Fibroblast of peridontal ligament (primary cell): ENCODE data around the gene RNF223.

ENCODE experiments used
- DNase-seq: peaks from one replicate; pipeline ENCODE4 v3.0.0-alpha.2; 2010; ENCODE audit errors: extremely low read depth

RNF223 gene

DNA sequence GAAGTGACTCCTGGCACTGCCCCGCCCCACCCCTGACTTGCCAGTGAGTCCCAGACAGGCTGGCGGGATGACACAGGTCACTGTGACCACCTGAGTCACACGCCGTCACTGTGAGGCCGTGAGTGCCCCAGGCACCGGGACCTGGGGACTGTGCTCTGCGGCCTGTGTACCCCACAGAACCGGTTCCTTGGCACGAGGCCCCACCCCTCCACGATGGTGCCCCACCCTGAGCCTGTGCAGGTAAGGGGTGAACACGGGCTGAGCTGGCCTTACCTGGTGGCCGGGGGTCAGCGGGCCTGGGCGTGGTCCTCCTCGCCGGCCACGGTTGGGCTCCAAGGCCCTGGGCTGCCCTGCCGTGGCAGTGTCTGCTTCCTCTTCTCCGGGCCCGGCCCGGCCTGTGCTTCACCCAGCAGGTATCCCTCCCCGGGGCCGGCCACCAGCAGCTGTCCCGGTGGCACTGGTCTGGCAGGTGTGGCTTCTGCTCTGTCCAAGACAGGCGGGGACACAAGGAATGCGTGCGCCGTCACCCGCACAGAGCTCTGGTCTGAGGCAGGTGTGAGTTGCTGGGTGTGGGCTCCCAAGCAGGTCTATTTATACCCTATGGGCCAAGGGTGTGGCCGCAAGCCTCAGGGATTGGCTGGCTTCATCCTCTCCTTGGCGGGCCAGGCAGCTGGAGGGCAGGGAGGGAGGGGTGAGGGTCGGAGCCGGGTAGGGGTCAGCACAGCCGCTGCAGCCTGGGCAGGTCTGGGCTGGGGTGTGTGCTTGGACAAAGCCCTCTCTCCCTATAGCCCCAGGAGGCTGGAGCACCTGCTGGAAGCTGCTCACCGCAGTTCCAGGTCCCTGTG lies at the start of gene RNF223:
TSS of gene RNF223 (minus strand) at position 564 of the 845 bp plus-strand sequence. CDS start 1,740 bp downstream, outside the sequence.
- DNase-seq = no peak

DNA sequence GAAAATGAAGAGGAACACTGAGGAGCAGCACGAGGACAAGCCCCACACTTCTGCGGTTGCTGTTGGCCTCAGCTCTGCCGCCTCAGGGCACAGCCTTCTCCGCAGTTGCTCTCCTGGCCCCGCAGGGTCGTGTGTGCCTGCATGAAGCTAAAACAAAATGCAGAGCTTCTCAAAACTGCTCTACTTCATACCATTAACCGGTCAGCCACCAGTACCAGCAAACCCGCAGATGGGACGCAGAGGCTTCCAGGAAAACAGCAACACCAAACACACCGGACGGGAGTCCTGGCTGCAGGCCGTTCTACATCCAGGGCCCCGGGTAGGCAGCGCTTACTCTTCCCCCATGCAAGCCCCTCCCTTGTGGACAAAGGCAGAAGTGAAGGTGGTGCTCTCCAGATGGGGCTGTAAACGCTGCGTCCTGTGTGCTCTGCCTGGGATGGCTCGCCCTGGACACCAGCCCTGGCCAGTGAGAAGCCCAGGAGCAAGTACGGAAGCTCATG lies 48.9 kb upstream of the RNF223 start:
- no peak for DNase-seq

DNA sequence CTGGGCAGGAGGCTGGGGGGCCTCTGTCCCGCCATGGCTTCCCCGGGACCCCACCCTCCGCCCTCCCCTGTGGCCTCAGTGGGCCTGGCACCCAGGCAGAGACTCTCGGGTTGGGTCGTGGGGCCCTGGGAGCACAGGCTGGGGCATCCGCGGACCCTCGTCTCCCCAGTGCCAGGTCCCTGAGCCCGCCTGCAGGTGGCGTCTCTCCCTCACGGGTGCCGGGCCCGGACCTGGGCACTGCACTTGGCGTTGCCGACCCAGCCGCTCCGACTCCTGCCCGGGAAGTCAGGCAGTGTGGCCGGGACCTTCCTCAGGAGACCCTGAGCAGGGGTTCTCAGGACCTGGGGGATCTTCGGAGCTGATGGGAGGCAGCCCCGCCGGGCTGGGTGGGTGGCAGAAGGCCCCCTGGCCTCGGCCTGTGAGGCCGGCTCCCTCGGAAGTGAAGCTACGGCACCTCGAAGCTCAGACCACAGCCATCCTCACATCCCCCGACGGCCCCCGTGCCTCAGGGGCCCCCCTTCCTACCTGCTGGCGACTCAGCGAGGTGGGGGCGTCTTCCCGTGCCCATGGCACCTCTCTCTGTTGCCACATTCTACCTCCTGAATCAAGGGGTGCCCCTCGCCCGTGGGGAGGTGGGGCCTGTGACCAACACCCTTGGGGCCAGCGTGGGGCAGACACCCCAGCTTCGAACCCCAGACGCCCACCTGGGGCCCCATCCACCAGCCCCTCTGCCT lies 48.1 kb upstream of the RNF223 start:
- peak; percentile 60 for DNase-seq

DNA sequence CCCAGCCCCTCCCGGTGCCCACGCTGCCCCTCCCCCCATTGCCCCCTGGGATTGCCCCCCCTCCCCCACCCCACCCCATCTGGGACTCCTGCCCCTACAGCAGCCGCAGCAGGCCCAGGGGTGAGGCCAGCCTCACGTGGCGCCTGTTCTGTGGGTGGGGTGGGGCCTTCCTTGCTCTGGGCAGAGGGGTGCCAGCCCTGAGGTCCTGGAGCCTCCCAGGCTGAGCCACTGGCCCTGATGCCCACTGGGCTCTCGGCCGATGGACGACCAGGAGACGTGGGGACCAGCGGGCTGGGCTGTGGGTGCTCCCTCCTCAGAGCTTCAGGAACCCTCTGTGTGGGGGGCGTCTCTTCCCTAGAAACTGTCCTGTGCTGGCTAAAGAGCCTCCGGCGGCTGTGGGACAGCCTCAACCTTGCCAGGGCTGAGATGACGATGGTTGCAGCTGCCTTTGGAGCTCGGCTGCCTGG lies 47.5 kb upstream of the RNF223 start:
- DNase-seq = no peak

DNA sequence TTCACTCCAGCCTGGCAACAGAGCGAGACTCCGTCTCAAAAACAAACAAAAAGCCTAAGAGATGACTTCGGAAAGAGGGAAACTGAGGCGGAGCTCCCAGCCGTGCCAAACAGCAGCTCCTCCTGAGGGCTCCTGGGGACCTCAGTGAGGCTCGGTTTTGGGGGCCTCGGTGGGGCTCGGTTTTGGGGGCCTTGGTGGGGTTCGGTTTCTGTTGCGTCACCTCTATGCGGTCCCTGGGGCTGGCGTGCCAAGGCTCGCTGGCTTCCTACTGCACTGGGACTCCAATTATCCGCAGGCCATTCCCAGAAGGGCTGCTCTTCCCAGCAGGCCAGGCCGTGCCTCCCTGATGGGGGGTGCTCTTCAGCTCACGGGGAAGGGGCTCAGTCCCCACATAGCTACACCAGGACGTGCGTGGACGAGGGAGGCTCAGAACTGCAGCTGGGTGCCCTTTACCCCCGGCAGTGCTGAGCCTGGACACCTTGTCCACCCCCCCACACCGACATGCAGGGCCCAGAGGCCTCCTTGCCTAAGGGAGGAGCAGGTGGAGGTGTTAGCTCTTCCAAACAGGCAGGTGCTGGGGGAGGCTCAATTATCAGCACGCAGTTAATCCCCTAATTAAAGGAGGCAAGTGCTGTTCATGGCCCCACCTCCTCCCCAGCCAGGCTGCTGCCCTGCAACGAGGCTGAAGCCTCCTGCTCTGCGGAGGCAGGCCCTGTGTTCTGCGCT lies 46.9 kb upstream of the RNF223 start:
- DNase-seq = no peak

DNA sequence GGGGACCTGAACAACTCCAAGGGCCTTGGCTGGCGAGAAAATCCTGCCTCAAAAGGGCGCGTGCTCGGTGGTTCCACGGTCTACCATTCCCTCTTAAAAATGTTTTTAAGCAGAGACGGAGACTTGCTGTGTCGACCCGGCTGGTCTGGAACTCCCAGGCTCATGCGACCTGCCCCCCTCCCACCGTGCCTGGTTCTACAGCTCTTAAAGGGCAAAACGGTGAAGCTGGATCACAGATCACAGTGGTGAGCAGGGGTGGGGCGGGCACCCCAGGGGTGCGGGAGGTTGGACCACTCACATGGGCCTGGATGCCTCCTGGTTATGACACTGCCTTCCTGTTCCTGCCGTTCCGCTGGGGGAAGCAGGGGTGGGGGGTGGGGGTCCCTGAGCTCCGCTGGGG lies 46.0 kb upstream of the RNF223 start:
- no peak for DNase-seq

DNA sequence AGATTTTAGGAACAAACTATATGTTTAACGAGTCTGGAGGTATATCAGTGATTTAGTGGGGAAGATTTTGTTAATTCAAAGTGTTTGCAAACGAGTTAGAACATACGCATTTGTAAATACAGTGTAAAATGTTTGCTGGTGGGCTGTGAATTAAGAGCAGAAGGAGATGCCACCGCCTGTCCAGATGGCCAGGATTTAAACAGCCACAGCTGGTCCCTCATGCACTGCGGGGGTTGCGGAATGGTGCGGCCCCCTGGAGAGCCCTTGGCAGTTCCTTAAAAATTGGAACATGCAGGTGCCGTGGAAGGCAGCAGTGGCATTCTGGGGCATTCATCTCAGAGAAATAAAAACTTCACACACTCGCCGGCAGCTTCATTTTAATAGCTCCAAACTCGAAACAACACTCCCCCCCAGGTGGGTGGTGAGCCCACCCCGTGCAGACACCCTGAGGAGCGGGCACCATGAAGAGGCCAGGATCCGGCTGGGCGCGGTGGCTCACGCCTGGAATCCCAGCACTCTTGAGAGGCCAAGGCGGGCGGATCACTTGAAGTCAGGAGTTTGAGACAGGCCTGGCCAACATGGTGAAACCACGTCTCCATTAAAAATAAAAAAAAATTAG lies 45.3 kb upstream of the RNF223 start:
- no peak for DNase-seq

DNA sequence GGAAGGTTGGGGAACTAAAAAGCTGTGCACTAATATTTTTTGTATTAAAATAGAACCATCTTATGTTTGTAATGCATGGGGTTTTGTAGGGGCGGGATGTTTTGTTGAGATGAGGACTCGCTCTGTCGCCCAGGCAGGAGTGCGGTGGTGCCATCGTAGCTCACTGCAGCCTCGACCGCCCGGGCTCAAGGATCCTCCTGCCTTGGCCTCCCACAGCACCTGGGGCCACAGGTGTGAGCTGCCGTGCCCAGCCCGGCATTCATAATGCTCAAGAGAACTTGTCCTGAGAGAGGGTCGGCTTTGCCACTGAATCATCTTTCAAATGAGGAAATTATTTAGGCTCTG lies 44.7 kb upstream of the RNF223 start:
- DNase-seq = no peak

DNA sequence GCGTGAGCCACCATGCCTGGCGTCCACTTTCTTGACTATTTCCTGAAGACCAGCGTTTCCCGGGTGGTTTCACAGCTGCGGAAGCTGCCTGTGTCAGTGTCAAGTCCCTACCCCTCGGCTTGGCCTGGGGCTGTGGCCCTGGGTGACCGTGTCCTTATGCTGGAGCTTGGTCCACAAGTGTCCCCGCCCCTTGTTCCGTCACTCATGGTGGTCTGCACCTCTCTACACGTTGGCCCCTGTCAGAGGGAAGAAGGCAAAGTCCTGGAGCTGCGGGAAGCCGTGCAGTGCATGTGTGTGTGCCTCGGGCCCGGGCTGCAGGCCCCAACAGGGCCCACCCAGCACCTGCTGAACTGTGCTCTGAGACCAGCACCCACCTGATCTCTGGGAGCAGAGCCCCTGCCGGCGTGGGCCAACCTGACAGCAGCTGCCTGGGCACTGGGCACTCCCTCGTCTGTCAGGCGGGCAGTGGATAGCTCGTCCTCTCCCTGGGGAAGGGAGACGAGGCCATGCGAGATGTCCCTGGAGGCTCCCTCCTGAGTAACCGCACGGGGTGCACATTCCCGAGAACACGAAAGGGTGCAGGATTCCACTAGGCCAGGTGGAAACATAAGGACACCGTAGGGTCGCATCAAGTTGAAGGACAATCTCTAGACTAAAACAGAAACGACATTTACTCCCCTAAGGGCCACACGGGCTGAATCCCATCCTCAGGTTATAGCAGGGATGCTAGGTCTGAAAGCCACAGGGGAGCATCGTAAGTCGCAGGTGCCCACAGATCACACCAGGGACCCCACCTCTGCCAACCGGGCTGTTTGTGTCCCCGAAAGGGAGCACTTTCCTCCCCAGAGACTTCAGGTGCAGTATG lies 44.1 kb upstream of the RNF223 start:
- DNase-seq = no peak

DNA sequence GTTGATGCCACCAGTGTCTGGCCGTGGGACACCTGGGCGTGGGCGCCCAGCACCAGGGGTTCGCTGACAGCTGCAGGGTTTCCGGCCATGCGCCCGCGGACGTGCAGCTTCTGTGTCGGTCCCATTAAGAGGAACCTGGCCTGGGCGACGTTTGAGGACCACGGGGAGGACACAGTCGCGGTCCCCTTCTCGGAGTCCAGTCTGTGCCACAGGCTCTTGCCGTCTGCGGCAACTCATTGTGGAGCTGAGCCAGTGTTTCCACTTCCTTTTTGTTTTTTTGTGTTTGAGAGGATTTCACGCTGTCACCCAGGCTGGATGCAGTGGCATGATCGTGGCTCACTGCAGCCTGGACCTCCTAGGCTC lies 43.3 kb upstream of the RNF223 start:
- DNase-seq = no peak

DNA sequence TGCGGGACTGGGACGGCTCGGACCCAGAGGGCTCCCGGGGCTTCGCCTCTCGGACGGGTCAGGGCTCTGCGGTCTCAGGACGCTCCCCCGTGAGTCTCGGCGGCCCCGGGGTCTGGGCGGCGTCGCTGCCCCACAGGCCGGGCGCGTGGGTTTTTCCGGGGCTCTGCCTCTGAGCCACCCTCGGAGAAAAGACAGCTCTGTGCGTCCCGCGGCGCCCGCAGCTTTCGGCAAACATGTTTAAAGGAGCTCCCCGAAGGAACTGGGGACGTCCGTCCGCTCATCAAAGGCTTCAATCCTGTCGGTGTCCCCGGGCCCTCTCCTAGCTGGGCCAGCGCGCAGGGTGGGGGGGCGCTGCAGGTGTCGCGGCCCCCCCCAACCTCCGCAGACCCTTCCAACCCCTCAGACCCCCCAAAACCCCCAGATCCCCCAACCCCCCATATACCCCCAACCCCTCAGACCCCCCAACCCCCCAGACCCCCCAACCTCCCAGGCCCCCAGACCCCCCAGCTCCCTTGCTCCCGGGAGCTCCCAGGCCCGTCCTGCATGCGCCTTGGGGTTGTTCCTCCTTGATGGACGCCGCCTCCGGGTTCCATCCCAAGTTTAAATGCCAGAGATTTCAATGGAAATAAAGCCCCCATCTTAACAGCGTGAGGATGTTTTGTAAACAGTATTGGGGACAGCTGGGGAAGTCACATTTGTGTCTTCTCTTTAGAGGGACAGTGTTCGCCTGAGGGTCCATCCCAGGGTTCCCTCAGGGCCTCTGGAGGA lies 42.8 kb upstream of the RNF223 start:
- no peak for DNase-seq

DNA sequence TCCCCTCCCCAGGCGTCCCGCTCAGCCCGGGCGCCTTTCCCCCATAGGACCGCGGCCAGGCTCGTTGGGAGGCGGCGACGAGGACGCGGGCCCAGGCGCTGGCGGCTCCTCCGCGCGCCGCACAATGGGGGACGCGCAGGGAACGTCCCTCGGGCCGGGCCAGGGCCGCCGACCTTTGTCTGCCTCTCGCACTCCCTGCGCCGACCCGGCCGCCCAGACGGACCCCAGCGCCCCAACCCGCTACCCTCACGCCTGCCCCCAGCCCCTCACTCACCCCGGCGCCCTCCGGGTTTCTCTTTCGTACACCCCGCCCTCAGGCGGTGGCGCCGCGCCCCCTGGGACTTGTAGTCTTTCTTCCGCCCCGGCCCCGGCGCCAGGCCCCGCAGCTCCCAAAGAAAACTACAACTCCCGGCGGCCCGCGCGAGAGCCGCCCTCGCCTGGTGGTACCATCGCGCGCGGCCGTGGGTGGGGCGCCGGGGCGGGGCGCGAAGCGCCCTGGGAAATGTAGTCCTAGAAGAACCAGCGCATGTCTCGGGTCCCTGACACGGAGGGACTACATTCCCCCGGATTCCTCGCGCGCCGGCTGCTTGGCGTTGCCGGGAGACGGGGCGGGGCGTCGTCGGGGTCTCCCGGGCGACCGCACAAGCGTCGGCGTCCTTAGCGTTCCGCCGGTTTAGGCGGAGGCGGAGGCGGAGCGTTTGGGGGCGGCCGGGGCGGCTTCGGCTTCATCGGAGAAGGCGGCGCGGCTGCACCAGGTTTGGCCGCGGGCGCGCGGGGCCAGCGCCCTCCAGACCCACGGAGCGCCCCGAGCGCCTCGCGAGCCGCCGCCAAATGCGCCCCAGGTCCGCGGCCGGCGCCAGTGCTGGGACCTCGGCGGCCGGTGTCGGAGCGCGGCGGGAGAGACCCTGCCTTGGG lies 41.9 kb upstream of the RNF223 start, which contains the start of gene C1orf159:
TSS of gene C1orf159 (minus strand) at position 304 of the 915 bp plus-strand sequence. CDS start 24,546 bp downstream, outside the sequence.
- peak; percentile 95 for DNase-seq

DNA sequence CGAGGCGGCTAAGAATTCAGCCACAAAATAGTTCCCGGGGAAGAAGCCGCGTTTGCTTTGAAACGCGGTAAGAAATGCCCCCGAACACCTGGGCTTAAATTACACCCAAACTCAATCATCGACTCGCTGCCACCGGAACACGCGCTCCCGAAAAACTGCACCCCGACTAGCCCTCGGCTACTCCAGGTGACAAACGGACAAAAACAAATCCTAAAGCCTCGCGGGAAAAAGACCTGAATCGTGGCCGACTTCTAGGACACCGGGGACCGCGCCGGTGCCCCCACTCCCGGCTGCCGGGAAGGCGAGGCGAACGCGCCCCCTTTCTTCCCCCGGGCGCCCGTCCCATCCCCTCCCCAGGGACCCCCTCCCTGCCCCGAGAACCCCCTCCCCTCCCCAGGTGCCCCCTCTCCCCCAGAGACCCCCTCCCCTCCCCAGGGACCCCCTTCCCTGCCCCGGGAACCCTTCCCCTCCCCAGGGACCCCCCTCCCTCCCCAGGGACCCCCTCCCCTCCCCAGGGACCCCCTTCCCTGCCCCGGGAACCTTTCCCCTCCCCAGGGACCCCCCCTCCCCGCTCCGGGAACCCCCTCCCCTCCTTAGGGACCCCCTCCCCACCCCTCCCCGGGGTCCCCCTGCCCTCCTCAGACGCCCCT lies 41.2 kb upstream of the RNF223 start:
- DNase-seq = no peak

DNA sequence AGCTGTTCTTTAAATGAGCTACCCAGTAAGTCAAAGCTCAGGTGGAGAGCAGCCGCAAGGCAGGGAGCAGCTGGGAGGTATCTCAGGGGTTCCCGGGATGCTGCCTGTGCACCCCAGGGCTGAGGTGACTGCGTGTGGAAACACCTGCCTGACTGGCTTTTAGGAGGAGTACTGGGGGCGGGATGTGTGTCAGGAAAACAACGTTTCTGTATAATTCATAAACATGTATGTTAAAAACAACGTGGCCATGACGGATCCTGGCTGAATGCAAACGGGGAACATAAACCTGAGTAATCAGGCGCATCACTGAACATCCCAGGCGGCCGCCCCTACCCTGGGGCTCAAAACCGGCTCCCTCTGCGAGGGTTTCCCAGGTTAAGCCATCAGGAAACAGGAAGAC lies 40.3 kb upstream of the RNF223 start:
- no peak for DNase-seq

DNA sequence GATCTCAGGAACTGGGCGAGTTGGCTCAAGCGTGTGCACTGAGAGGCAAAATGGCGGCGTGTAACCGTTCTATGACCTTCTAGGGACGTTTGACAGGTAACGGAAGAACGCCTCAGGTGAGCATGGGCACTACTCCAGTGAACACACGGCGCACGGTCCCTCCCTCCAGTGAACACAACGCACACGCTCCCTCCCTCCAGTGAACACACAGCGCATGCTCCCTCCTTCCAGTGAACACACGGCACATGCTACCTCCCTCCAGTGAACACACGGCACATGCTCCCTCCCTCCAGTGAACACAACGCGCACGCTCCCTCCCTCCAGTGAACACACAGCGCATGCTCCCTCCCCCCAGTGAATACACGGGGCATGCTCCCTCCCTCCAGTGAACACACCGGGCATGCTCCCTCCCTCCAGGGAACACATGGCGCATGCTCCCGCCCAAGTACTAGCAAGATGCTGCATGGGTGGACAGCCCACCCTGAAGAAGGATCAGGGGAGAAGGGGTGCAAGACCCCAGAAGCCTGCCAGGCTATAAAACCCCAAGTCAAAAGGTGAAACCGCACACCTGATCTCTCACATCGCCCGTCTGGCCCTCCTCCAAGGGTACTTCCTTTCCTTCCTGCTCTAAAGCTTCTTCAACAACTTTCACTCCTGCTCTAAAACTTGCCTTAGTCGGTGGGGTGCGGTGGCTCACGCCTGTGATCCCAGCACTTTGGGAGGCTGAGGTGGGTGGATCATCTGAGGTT lies 38.3 kb upstream of the RNF223 start:
- no peak for DNase-seq

DNA sequence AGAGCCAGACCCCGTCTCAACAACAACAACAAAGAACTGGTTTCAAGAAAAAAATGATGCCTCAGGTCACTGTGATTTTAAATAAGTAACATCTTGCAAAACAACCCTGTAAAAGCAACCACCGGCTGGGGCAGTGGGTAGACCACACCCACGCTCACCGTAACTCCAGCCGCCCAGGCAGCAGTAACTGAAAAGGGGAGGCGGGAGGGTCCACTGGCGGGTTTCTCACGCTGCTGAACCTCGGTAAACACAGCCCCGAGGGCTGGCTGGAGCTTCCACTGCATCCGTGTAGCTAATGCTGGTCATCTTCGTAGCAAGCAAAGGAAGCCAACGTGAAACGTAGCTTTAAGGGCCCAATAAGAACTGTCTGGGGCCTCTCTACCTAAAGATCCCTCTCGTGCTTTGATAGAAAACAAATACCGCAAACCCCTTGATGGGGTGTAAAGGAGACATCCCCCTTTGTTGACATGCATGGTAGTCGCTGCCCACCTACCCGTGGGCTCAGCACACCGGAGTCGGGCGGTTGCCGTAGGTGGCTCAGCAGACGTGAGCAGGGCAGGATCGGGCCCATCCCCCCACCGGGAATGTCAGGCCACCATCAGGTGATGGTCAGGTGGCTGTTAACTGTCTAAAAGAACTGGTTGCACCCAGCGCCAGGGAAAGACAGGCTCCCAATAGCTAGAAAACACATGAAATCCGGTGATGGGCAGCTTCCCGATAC lies 37.6 kb upstream of the RNF223 start:
- DNase-seq = no peak

DNA sequence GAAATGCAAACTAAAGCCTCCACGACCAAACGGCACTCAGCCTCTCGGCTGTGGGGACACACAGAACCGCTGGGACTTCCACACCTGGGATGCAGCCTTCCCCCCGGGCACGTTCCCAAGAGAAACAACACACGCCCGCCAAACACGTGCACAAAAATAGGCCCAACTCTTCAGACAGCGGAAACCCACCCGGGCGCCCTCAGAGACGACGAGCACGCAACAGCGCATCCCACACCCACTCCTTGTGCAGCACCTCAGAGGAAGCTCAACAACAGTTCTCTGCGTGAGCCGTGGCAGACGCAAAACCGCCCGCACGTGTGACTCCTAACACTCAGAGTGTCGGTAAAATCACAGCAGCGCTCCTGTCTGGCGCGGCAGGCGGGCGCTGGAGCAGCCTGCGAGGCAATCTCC lies 36.5 kb upstream of the RNF223 start:
- DNase-seq = no peak
